HG02759 (cell line): Measurements from ENCODE around the gene PTGDS.

Experiments used
- ATAC-seq: cut with Tn5 transposase; IDR thresholded peaks from one replicate; pipeline ENCODE4 v1.9.1; 2021; ENCODE audit warnings: mild to moderate bottlenecking, moderate library complexity; ENCODE audit not compliant: unreplicated experiment

PTGDS gene

GRCh38 chr9:137020771-137021567 is 43.7 kb downstream of the PTGDS start:
- ATAC-seq, result no peak

GRCh38 chr9:137021568-137021978 is 44.3 kb downstream of the PTGDS start:
- no peak for ATAC-seq

GRCh38 chr9:137021979-137022661 is 44.8 kb downstream of the PTGDS start:
- no peak for ATAC-seq

GRCh38 chr9:137022662-137023008 is 45.3 kb downstream of the PTGDS start:
- no peak for ATAC-seq

GRCh38 chr9:137023157-137023556 is 45.9 kb downstream of the PTGDS start:
- no peak for ATAC-seq

- ATAC-seq, result no peak
Measured at GRCh38 chr9:137023583-137023991, 46.3 kb downstream of the PTGDS start.

GRCh38 chr9:137025517-137025966 is 48.2 kb downstream of the PTGDS start:
- no peak for ATAC-seq

- ATAC-seq, result no peak
Measured at GRCh38 chr9:137026384-137026783, 49.1 kb downstream of the PTGDS start.

- no peak for ATAC-seq
Measured at GRCh38 chr9:137026828-137027227, 49.5 kb downstream of the PTGDS start.

GRCh38 chr9:137027369-137028262 is 50.3 kb downstream of the PTGDS start, which contains the start of gene ABCA2:
Gene ABCA2, minus strand, starts transcription at chr9:137028237. Its CDS starts 97 bp downstream, at chr9:137028140.
- ATAC-seq, result peak; percentile 18

- peak; percentile 58 for ATAC-seq
Measured at GRCh38 chr9:137028263-137029057, 51.2 kb downstream of the PTGDS start.

GRCh38 chr9:137029058-137029936 is 52.0 kb downstream of the PTGDS start:
- ATAC-seq, result no peak

GRCh38 chr9:137030006-137030405 is 52.7 kb downstream of the PTGDS start:
- no peak for ATAC-seq

GRCh38 chr9:137030538-137031527 is 53.5 kb downstream of the PTGDS start:
- ATAC-seq, result no peak
